ENCODE results near the gene GORAB. TPM values are rescaled to one million over a fixed set of nuclear protein-coding genes. Genes with fewer than 3 reads are reported as not detected.

GORAB gene
- 11.3 and 17.2 TPM in 2 replicates for total RNA-seq (2012; rRNA removed)
- 11.0 and 14.0 TPM in 2 replicates for polyA plus RNA-seq (2012; rRNA removed)
- polyA plus RNA-seq (2012; cell fraction: cytosol; rRNA removed), result 1.2 and 1.7 TPM in 2 replicates
- polyA plus RNA-seq (2012; cell fraction: nucleus; rRNA removed; ENCODE audit: low replicate concordance), result 4.9 and 81.0 TPM in 2 replicates
- Bru-seq, nascent RNA, result percentile 89 among the genes with signal in this experiment
- percentile 66 among the genes with signal in this experiment for BruChase-seq, experiment 1, labeled RNA remaining after a 6-hour chase
- BruChase-seq, experiment 2, labeled RNA remaining after a 2-hour chase, result percentile 72 among the genes with signal in this experiment
- long read RNA-seq, partial matches to known transcripts, result 0 of 12 reads
- long read RNA-seq, other reads (novel, unspliced or antisense), result 8 of 12 reads

GRCh38 chr1:170531758-170532657, at the start of gene GORAB:
TSS of gene GORAB (plus strand) at chr1:170532166. CDS start at chr1:170532224, 58 bp downstream.
- H2BK20ac ChIP-seq (ENCODE audit: low read depth, low read length), result peak within 1 kb of the TSS; percentile 87; the same call in 1 of the 2 replicates
- H3K79me1 ChIP-seq (ENCODE audit: low read depth in 1 of 2, low read length in 2 of 2), result peaks cover 9 to 36% of the 10 kb centered on the region in 2 experiments; a peak in 3 of 4 replicates
- peak within 1 kb of the TSS; percentile 99 for H3K18ac ChIP-seq (ENCODE audit: low read depth, low read length)
- ChIA-PET POLR2A (ENCODE audit: unreplicated experiment) (interaction anchor here (0.6 to 0.7 kb wide), 2 partner anchors 186 to 643 kb away, joined by 4 to 5 read pairs; no protein-coding TSS in a partner anchor), CTCF (interaction anchor here (0.6 kb wide), 1 partner anchor 146 kb away, joined by 3 read pairs; no protein-coding TSS in a partner anchor)
- H4K91ac ChIP-seq (ENCODE audit: insufficient read depth, low read depth, low read length), result peak within 1 kb of the TSS; percentile 100
- no peaks in the 10 kb centered on the region for H3K36me3 ChIP-seq (ENCODE audit: control insufficient read depth, insufficient read depth, low read length)
- no peaks in the 10 kb centered on the region; the same call in 1 of the 2 replicates for H3K9me1 ChIP-seq (ENCODE audit: insufficient read depth, low read length)
- H4K20me1 ChIP-seq (ENCODE audit: insufficient read depth, low read length), result no peaks in the 10 kb centered on the region
- peak within 1 kb of the TSS; percentile 81 to 100 for H4K8ac ChIP-seq (ENCODE audit: low read depth in 2 of 2, low read length in 2 of 2)
- DNase-seq (peak; percentile 97), ATAC-seq (ENCODE audit: low read depth) (peak; percentile 96)
- H2BK15ac ChIP-seq (ENCODE audit: low read depth, low read length), result peak within 1 kb of the TSS; percentile 98
- BruUV-seq (replicated peaks), result no TSS peak
- peak within 1 kb of the TSS; percentile 77 for H3K4me2 ChIP-seq (ENCODE audit: low read depth, low read length)
- H3K23ac ChIP-seq (ENCODE audit: low read depth, low read length), result peak within 1 kb of the TSS; percentile 99
- H2AK9ac ChIP-seq (replicated peaks; ENCODE audit: low read depth, low read length, poor library complexity), result peak within 1 kb of the TSS; percentile 91
- dilution Hi-C loops (cut with HindIII; ENCODE audit: low sequenced_read_pairs, unreplicated experiment), result no loop called here
- H2BK5ac ChIP-seq (ENCODE audit: low read depth, low read length, poor library complexity, severe bottlenecking), result peak within 1 kb of the TSS; percentile 97
- H3K4ac ChIP-seq (ENCODE audit: low read depth, low read length), result peak within 1 kb of the TSS; percentile 100
- H2AFZ ChIP-seq (replicated peaks; ENCODE audit: low read length, poor library complexity), result peak within 1 kb of the TSS; percentile 93
- peak within 1 kb of the TSS; percentile 85 for H3K27ac ChIP-seq (ENCODE audit: insufficient read depth, low read length)
- TF ChIP-seq BHLHE40 (IDR thresholded peaks at IDR 0.05; ENCODE audit: low read depth, low read length), result no peak
- TF ChIP-seq RCOR1 (IDR thresholded peaks at IDR 0.05; ENCODE audit: insufficient replicate concordance, low read length), result peak; percentile 27
- peak; percentile 22; the same call in 1 of the 2 replicates for TF ChIP-seq SMC3 (IDR thresholded peaks at IDR 0.05; ENCODE audit: low read depth, low read length)
- peak; percentile 52 for TF ChIP-seq USF2 (IDR thresholded peaks at IDR 0.05; ENCODE audit: low read depth, low read length)
- peak; percentile 35 for TF ChIP-seq RAD21 (IDR thresholded peaks at IDR 0.05; ENCODE audit: low read length)
- TF ChIP-seq ELK1 (IDR thresholded peaks at IDR 0.05; ENCODE audit: borderline replicate concordance, low read depth, low read length), result no peak
- TF ChIP-seq MAZ (IDR thresholded peaks at IDR 0.05; ENCODE audit: borderline replicate concordance, low read depth, low read length), result peak; percentile 90
- TF ChIP-seq RFX5 (IDR thresholded peaks at IDR 0.05; ENCODE audit: low read depth, low read length), result no peak
- TF ChIP-seq POLR2A (IDR thresholded peaks at IDR 0.05; ENCODE audit: low read depth, low read length), result peak; percentile 95
- no peak for TF ChIP-seq NFE2L2 (IDR thresholded peaks at IDR 0.05; ENCODE audit: low read depth, low read length)
- TF ChIP-seq CHD1 (IDR thresholded peaks at IDR 0.05; ENCODE audit: low read depth, low read length), result peak; percentile 47
- 0 out of 2 replicates have a peak, but pooled peaks have one; percentile 11 for TF ChIP-seq MXI1 (IDR thresholded peaks at IDR 0.05; ENCODE audit: borderline replicate concordance, low read depth, low read length)
- TF ChIP-seq CEBPB (IDR thresholded peaks at IDR 0.05; ENCODE audit: low read depth, low read length), result peak; percentile 68
- peak within 1 kb of the TSS; percentile 96 for H2BK120ac ChIP-seq (ENCODE audit: low read depth, low read length)
- H3K9ac ChIP-seq (ENCODE audit: low read depth, low read length), result peak within 1 kb of the TSS; percentile 89
- H2AK5ac ChIP-seq (ENCODE audit: low read depth, low read length), result peak within 1 kb of the TSS; percentile 83
- peak within 1 kb of the TSS; percentile 98 for H4K5ac ChIP-seq (ENCODE audit: low read depth, low read length)
- H3K27me3 ChIP-seq (ENCODE audit: control insufficient read depth, insufficient read depth, low read length), result no peaks in the 10 kb centered on the region
- intact Hi-C loops (cut with micrococcal nuclease), result loop anchor here (1.0 to 10.0 kb wide), 11 partner anchors 120 to 693 kb away; partner anchors contain the start of gene KIFAP3
- WGBS, 2 experiments (ENCODE audit: extremely low coverage in 2 of 2, insufficient read length in 1 of 2), result 0% methylated on average over 26 of the region's 36 CpGs; no CpG with 5 or more reads in 1 of the 2 experiments
- no peaks in the 10 kb centered on the region; the same call in 1 of the 2 replicates for H3K4me1 ChIP-seq (ENCODE audit: control insufficient read depth, insufficient read depth, low read length)
- peak within 1 kb of the TSS; percentile 99 for H3K56ac ChIP-seq (ENCODE audit: extremely low read depth, insufficient read depth, low read length)
- peak within 1 kb of the TSS; percentile 62 for H3K4me3 ChIP-seq (ENCODE audit: insufficient read depth, low read depth, low read length)
- no peaks in the 10 kb centered on the region for H3K9me3 ChIP-seq (ENCODE audit: control insufficient read depth, insufficient read depth, low read length)
- in situ Hi-C loops (cut with MboI; ENCODE audit: low sequenced_read_pairs), result loop anchor here (10.0 kb wide), 1 partner anchor 133 kb away; the partner anchor contains the start of gene PRRX1
- H3K14ac ChIP-seq (replicated peaks; ENCODE audit: low read depth, low read length), result peak within 1 kb of the TSS; percentile 100
